A549 (cell line): ENCODE measurements around the gene ZNF286A.

Source experiments
- CBX8 ChIP-seq: fragments of 200-600 bp; sonication (generic); IDR thresholded peaks from 2 replicates; pipeline ENCODE4 v1.6.1; 2016
- CHD2 ChIP-seq: fragments of 150-350 bp; IDR thresholded peaks from 2 replicates; pipeline ENCODE4 v1.6.1; 2014; ENCODE audit warnings: low read length; ENCODE audit not compliant: partially characterized antibody
- CTCF ChIP-seq: fragments of >200 bp; sonication (Bioruptor Twin); formaldehyde crosslinking; IDR thresholded peaks from 3 replicates; pipeline ENCODE4 v1.5.1; 2016
- E2F6 ChIP-seq: IDR thresholded peaks from 2 replicates; pipeline ENCODE4 v1.6.1; 2012; ENCODE audit warnings: low read depth, borderline replicate concordance
- EP300 ChIP-seq, 2 experiments: fragments of >200 bp; sonication (Bioruptor Twin); formaldehyde crosslinking; IDR thresholded peaks; 2 replicates in 1 of 2; 3 replicates in 1 of 2; pipeline ENCODE4 v1.6.1; 2016 to 2017
- HDAC2 ChIP-seq: fragments of 200-600 bp; sonication (generic); IDR thresholded peaks from 2 replicates; pipeline ENCODE4 v1.6.1; 2016
- JUN ChIP-seq, 2 experiments: fragments of >200 bp; sonication (Bioruptor Twin); formaldehyde crosslinking; IDR thresholded peaks; 2 replicates in 1 of 2; 3 replicates in 1 of 2; pipeline ENCODE4 v1.6.1; 2016 to 2017
- PBX3 ChIP-seq: IDR thresholded peaks from 2 replicates; pipeline ENCODE4 v1.6.1; 2012
- POLR2A ChIP-seq: IDR thresholded peaks from 2 replicates; pipeline ENCODE4 v1.6.1; 2012; ENCODE audit warnings: mild to moderate bottlenecking, low read length
- SMC3 ChIP-seq: fragments of >200 bp; sonication (Bioruptor Twin); formaldehyde crosslinking; IDR thresholded peaks from 3 replicates; pipeline ENCODE4 v1.6.1; 2018; ENCODE audit warnings: inconsistent platforms
- ZC3H11A ChIP-seq: fragments of 450-650 bp; IDR thresholded peaks from 2 replicates; pipeline ENCODE4 v1.6.1; 2014; ENCODE audit warnings: antibody characterized with exemption, mild to moderate bottlenecking

- TF ChIP-seq CBX8 = no peak
- no peak for TF ChIP-seq CTCF
- no peak for TF ChIP-seq JUN (IDR thresholded peaks at IDR 0.05)
- no peak for TF ChIP-seq POLR2A
- TF ChIP-seq CHD2 = no peak
- no peak for TF ChIP-seq E2F6
- TF ChIP-seq HDAC2 = no peak
- no peak for TF ChIP-seq PBX3
- TF ChIP-seq ZC3H11A = no peak
- TF ChIP-seq EP300 (IDR thresholded peaks at IDR 0.05) = no peak
- no peak for TF ChIP-seq SMC3
Measured at GRCh38 chr17:15741624-15742023, 42.1 kb downstream of the ZNF286A start.
